ENCODE results near the gene ARFRP1. TPM values are rescaled to one million over a fixed set of nuclear protein-coding genes. Genes with fewer than 3 reads are reported as not detected.

Gene ARFRP1
- total and polyA plus RNA-seq, 2 of the 13 experiments (the other 11 are each of a cell fraction or from before 2014, with no cell fraction given): 32.0 to 51.1 TPM

- TF ChIP-seq MED1 (CRISPR knock-in tag; IDR thresholded peaks at IDR 0.05) (peak; percentile 96), BRF2 (CRISPR knock-in tag; IDR thresholded peaks at IDR 0.05) (peak; percentile 84), STAT6 (CRISPR knock-in tag; IDR thresholded peaks at IDR 0.05; ENCODE audit: borderline replicate concordance) (peak; percentile 99; the same call in 1 of the 2 replicates), CHD4 (IDR thresholded peaks at IDR 0.05; ENCODE audit: borderline replicate concordance, low read length) (0 out of 2 replicates have a peak, but pooled peaks have one; percentile 17), IRX3 (CRISPR knock-in tag; IDR thresholded peaks at IDR 0.05; ENCODE audit: borderline replicate concordance, low read depth) (peak; percentile 82; the same call in 1 of the 2 replicates), SKI (IDR thresholded peaks at IDR 0.05; ENCODE audit: partially characterized antibody) (peak; percentile 93), ZNF891 (CRISPR knock-in tag; IDR thresholded peaks at IDR 0.05) (peak; percentile 93), EEA1 (CRISPR knock-in tag; IDR thresholded peaks at IDR 0.05; ENCODE audit: borderline replicate concordance) (peak; percentile 86; the same call in 1 of the 2 replicates), ZNF10 (CRISPR knock-in tag; IDR thresholded peaks at IDR 0.05; ENCODE audit: borderline replicate concordance, low read depth) (no peak; the same call in 1 of the 2 replicates), ATAD3A (CRISPR knock-in tag; IDR thresholded peaks at IDR 0.05) (no peak), ELF4 (CRISPR knock-in tag; IDR thresholded peaks at IDR 0.05; ENCODE audit: borderline replicate concordance) (peak; percentile 83; the same call in 1 of the 2 replicates), ZNF431 (CRISPR knock-in tag; IDR thresholded peaks at IDR 0.05; ENCODE audit: borderline replicate concordance, low read depth) (peak; percentile 94), ZNF484 (CRISPR knock-in tag; IDR thresholded peaks at IDR 0.05; ENCODE audit: borderline replicate concordance, low read depth) (peak; percentile 38; the same call in 1 of the 2 replicates), NCOA5 (CRISPR knock-in tag; IDR thresholded peaks at IDR 0.05) (0 out of 2 replicates have a peak, but pooled peaks have one; percentile 64), BORCS8-MEF2B (CRISPR knock-in tag; IDR thresholded peaks at IDR 0.05) (peak; percentile 71), ZNF280D (CRISPR knock-in tag; IDR thresholded peaks at IDR 0.05) (peak; percentile 78; the same call in 1 of the 2 replicates), ZNF704 (CRISPR knock-in tag; IDR thresholded peaks at IDR 0.05; ENCODE audit: borderline replicate concordance) (peak; percentile 91), ZBTB14 (CRISPR knock-in tag; IDR thresholded peaks at IDR 0.05) (peak; percentile 85), RAD21 (CRISPR knock-in tag; IDR thresholded peaks at IDR 0.05) (peak; percentile 66)
Measured at GRCh38 chr20:63740627-63741353, 33.0 kb upstream of the ARFRP1 start (continued).
